GM18505 (cell line): Measurements from ENCODE around the gene ENTPD1.
A peak's percentile ranks its signal among the peaks of the same experiment; 100 is the strongest.

Experiments
- ATAC-seq: cut with Tn5 transposase; IDR thresholded peaks from one replicate; pipeline ENCODE4 v1.9.1; 2021; ENCODE audit not compliant: unreplicated experiment
- POLR2A ChIP-seq: IDR thresholded peaks from 4 replicates; pipeline ENCODE4 v1.6.1; 2011; ENCODE audit warnings: borderline replicate concordance; ENCODE audit not compliant: insufficient read depth, insufficient read length; ENCODE audit errors: extremely low read depth

ENTPD1 gene

DNA sequence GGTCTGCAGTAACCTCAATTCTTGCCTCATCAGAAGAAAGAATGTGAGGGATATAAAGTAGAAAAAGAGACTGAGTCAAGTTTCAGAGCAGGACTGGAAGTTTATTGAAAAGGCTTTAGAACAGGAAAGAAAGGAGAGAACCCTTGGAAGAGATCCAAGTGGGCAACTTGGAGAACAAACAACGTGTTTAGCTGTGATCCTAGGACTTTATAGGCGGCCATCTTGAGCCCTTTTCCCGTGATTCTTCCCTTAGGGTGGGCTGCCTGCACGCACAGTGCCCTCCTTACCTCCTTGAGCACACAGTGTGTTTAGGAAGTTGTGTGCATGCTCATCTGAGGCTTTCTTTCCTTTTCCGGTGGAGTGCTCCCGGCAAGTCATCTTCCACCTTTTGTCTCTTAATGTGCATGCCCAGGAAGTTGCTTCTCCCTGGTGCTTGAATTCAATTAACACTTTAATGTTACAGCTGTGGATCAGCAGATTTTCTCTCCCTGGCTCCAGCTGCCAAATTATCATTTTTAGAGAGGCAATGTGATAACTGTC lies 59.8 kb downstream of the ENTPD1 start:
- TF ChIP-seq POLR2A, result peak; percentile 10
- no peak for ATAC-seq

GRCh38 chr10:95818010-95818409 lies 62.0 kb downstream of the ENTPD1 start:
- no peak for ATAC-seq
- TF ChIP-seq POLR2A, result no peak

DNA sequence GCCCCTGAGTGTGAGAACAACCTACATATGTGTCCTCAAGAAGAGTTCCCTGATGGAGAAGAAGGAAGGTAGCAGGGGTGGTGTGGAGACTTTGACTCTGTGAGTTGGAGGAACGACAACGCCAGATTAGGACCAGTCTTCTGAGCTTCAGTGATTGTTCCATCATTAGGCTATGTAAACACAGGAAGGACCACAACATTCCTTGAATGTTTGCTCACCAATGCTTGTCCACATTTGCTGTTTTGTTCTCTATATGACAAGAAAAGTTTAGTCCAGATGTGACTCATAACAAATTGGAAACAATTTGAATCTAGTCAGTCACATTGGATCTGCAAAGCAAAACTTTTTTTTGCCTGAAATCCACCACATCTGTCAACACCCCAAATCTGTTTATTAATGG lies 62.7 kb downstream of the ENTPD1 start:
- no peak for ATAC-seq
- TF ChIP-seq POLR2A, result peak; percentile 42

DNA sequence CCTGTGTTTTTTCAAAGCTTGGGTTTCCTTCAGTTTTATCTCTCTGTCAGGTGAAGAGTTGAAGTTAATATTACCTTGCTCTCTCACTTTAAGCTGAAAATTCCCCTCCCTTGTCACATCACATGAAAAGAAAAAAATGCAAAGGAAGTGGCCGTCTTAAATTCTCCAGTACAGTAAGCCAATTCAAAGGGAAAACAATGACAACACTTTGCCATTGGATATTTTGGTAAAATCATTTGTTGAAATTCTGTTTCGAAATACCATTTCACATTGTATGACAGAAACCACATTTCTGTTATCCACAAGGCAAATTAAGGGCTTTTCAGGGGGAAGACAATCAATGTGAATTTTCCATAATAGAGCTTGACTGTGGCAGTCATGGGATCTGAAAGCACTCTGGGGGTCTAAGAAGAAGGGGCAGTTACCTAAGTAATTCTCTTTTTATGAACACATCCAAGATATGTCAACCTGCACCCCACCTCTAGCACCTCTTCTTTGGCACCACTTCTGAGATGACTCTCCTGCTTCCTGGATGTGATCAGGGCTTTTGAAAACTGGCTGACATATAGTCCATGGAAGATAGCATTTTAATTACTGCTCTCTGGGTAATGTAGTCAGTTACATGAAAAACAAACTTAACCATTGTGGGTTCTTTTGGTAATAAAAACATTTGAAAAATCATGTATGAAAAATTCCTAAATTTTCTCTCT lies 63.8 kb downstream of the ENTPD1 start:
- TF ChIP-seq POLR2A, result peak; percentile 30
- ATAC-seq, result no peak

DNA sequence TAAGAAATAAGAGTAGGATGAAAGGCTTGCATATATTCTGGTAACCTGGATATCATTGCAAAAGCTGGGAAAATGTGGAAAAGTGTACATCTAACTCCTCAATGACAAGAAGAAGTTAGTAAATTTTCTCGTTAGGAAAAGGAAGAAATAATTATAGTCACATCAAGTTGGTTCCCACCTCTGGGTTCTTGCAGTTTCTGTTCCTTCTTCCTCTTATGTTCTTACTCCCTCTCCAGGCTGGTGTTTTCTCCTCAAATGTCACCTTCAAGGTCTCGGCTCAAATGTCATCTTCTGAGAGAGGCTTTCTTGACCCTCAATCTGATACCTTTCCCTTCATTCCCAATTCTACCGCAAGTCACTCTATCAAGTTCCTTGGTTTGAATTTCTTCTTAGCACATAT lies 64.4 kb downstream of the ENTPD1 start:
- no peak for TF ChIP-seq POLR2A
- ATAC-seq, result peak; percentile 47

GRCh38 chr10:95821720-95822119 lies 65.8 kb downstream of the ENTPD1 start:
- TF ChIP-seq POLR2A, result no peak
- ATAC-seq, result no peak

DNA sequence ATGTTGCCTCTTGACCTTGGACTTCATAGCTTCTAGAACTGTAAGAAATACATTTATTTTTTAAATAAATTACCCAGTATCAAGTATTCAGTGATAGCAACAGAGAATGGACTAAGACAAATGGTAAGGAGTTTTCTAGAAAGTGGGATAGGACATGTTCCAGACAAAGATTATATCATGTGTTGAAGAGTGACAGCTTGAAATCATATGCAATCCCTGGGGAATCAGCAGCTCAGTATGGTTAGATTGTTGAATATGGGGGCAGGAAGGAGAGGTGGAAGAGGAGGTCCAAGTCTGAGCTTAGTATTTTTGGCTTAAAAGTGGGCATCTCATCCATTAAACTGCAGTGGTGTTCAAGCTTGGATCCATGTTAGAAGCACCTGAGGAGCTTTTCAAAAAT lies 74.1 kb downstream of the ENTPD1 start:
- TF ChIP-seq POLR2A, result no peak
- ATAC-seq, result no peak

- no peak for TF ChIP-seq POLR2A
- no peak for ATAC-seq
These were observed 75.1 kb downstream of the ENTPD1 start for GRCh38 chr10:95831076-95831475.

- ATAC-seq, result no peak
- TF ChIP-seq POLR2A, result peak; percentile 31
These were observed 75.6 kb downstream of the ENTPD1 start for GRCh38 chr10:95831515-95831914.

- peak; percentile 71 for TF ChIP-seq POLR2A
- ATAC-seq, result peak; percentile 86
These were observed 76.5 kb downstream of the ENTPD1 start for GRCh38 chr10:95832216-95833041.

DNA sequence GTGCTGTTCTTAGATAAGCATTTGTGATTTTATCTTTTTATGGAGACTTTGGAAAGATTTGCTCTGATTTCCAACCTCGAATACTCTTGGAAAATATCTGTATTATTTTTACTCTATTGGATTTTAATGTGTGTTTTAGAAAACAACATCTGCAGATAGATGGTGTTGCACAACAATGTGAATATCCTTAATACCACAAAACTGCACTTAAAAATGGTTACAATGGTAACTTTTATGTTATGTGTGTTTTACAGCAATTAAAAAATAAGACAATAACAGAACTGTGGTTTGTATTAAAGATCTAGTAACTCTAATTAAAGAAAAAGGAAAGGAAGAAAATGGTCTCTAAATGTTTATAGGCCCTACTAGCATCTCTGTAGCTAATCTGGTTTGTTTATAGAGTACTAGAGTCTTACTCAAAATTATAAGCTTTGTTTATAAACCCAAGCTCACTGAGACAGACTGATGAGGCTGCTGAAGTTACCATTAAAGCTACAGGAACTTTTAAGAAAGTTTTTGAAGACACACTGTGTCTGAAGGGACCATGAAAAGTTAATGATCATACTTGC lies 77.2 kb downstream of the ENTPD1 start:
- TF ChIP-seq POLR2A, result no peak
- no peak for ATAC-seq

DNA sequence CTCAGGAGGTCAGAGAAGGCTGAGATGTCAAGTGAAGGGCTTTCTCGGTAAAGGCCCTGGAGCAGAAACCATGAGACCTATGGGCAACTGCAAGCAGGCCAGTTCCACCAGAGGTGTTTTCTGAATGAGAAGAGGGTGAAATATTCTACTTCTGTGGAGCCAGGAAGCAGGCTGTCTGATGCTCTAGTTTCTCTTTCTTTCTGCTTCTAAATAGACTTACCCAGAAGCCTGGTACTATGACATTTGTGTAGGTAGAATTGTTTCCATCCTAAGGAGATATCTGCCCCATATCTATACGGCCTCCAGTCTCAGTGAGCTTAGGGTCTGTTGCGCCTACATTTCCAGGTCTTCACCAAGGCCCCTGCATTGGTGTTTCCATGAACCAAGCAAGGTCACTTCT lies 78.4 kb downstream of the ENTPD1 start:
- no peak for ATAC-seq
- no peak for TF ChIP-seq POLR2A

- ATAC-seq, result no peak
These were observed 79.3 kb downstream of the ENTPD1 start for GRCh38 chr10:95835149-95835860.

More at GRCh38 chr10:95835149-95835860, 79.3 kb downstream of the ENTPD1 start:
- TF ChIP-seq POLR2A, result no peak
